B cell (primary cell): Measurements from ENCODE around the gene TFF3.

ENCODE experiments used
- EZH2 ChIP-seq: IDR thresholded peaks from 2 replicates; pipeline ENCODE4 v1.6.1; 2012; ENCODE audit warnings: borderline replicate concordance, low read depth, mild to moderate bottlenecking, moderate library complexity, low read length; ENCODE audit not compliant: insufficient read depth, poor library complexity, severe bottlenecking
- TF ChIP-seq, protein P1 (sequence below): fragments of 200-600 bp; IDR thresholded peaks from one replicate; pipeline ENCODE4 v1.8.0; 2022; ENCODE audit warnings: antibody characterized with exemption, mild to moderate bottlenecking

DNA sequence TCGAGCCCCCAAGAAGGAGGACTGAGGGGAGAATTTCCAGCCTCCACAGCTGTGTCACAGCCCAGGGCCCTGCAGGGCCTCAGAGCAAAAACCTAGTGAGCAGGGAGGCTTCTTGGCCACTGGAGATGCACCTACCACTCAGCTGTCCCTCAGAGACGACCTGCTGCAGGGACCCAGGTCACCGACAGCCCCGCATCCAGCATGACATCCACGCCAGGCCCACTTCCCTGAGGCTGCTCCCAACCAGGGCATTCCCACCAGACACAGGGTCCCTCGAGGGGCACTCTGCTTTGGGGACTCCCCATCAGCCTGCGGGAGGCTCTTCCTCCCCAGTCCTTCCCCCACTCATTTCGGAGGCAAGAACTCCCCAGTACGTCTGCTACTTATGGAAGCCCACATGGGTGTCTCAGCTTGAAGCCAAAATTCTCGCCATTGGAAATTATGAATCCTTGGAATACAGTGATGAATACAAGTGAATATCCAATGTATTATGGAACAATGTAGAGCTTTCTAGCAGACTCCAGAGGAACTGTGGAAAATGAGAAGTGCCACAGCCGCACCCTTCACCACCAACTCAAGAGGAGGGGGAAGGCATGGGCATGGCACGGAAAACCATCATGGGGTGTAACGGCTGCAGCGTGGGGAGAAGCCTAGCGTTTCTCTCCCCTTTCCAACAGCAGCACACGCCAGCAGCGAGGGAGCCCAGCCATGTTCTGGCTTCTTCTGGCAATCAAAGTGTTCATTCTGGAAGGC, 6.9 kb downstream of the TFF3 start:
- TF ChIP-seq, protein P1, sequence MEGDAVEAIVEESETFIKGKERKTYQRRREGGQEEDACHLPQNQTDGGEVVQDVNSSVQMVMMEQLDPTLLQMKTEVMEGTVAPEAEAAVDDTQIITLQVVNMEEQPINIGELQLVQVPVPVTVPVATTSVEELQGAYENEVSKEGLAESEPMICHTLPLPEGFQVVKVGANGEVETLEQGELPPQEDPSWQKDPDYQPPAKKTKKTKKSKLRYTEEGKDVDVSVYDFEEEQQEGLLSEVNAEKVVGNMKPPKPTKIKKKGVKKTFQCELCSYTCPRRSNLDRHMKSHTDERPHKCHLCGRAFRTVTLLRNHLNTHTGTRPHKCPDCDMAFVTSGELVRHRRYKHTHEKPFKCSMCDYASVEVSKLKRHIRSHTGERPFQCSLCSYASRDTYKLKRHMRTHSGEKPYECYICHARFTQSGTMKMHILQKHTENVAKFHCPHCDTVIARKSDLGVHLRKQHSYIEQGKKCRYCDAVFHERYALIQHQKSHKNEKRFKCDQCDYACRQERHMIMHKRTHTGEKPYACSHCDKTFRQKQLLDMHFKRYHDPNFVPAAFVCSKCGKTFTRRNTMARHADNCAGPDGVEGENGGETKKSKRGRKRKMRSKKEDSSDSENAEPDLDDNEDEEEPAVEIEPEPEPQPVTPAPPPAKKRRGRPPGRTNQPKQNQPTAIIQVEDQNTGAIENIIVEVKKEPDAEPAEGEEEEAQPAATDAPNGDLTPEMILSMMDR, result no peak
- TF ChIP-seq EZH2, result no peak
